Brain microvascular endothelial cell (primary cell): Measurements from ENCODE around the gene EPHB6.

Experiments
- DNase-seq: peaks from one replicate; pipeline ENCODE4 v3.0.0-alpha.2; 2020
- H3K27ac ChIP-seq: fragments of 250-450 bp; sonication (Bioruptor Pico); 2 replicates; pipeline ENCODE4 v1.5.1; 2020; ENCODE audit warnings: mild to moderate bottlenecking, moderate library complexity
- H3K27me3 ChIP-seq: fragments of 250-450 bp; sonication (Bioruptor Pico); replicated peaks from 2 replicates; pipeline ENCODE4 v1.5.1; 2020; ENCODE audit warnings: mild to moderate bottlenecking
- H3K36me3 ChIP-seq: fragments of 250-450 bp; sonication (Bioruptor Pico); replicated peaks from 2 replicates; pipeline ENCODE4 v1.5.1; 2020; ENCODE audit warnings: mild to moderate bottlenecking
- H3K4me3 ChIP-seq: 2 replicates; pipeline ENCODE4 v1.5.1; 2011; ENCODE audit warnings: low read depth, mild to moderate bottlenecking, control low read depth, low read length, moderate library complexity
- CTCF ChIP-seq: IDR thresholded peaks from 2 replicates; pipeline ENCODE4 v1.5.1; 2011; ENCODE audit warnings: low read depth, mild to moderate bottlenecking, moderate library complexity, low read length, control low read depth, inconsistent platforms; ENCODE audit errors: missing control alignments
- in situ Hi-C: cut with HindIII; loops from 2 replicates; pipeline ENCODE4 v1.10.0; 2017; ENCODE audit warnings: low sequenced_read_pairs, low pct_ligation_motif_present

EPHB6 gene

GRCh38 chr7:142851919-142852318 is 3.0 kb upstream of the EPHB6 start:
- Histone ChIP-seq H3K36me3 (no peaks in the 10 kb centered on the region), H3K27me3 (no peaks in the 10 kb centered on the region), H3K27ac (no peak overlapping the region), H3K4me3 (no peak overlapping the region)
- in situ Hi-C loops = no loop called here
- no peak for TF ChIP-seq CTCF
- DNase-seq = no peak

GRCh38 chr7:142853739-142854371 is 1.0 kb upstream of the EPHB6 start:
- H3K27me3 ChIP-seq = no peaks in the 10 kb centered on the region
- in situ Hi-C loops = no loop called here
- peak; percentile 88 for TF ChIP-seq CTCF
- DNase-seq = peak; percentile 57
- H3K4me3 ChIP-seq = peak overlapping the region; percentile 73
- no peak overlapping the region for H3K27ac ChIP-seq
- no peaks in the 10 kb centered on the region for H3K36me3 ChIP-seq

DNA sequence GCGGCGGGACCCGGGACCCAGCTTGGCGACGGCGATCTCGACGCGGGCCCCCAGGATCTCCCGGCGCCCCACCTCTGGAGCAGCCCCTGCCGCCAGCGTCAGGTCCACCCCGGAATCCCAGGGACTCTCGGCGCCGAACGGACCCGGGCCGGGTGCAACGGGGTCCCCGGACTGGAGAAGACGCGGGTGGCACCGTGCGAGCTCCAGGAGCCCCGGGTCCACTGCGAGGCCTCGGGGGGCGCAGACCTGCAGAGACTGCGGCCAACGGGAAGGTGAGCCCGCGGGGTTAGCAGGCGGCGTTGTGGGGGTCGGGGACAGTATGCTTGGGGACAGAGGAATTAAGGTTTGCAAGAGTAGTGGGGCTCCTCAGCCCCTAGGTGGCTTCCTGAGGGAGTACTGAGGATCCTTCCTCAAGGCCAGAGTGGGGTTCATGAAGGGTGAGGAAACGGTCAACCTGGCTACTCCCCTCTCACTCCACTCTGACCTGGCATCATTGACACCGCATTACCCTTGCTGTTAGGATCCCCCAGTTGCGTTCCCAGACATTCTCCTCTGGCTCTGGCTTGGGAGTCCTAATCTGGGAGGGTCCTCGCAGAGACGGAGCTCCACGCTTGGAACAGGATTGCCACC is 353 bp downstream of the EPHB6 start:
- TF ChIP-seq CTCF = peak; percentile 35
- peak overlapping the region; percentile 73 for H3K4me3 ChIP-seq
- no peak overlapping the region for H3K27ac ChIP-seq
- no peaks in the 10 kb centered on the region for H3K36me3 ChIP-seq
- H3K27me3 ChIP-seq = no peaks in the 10 kb centered on the region
- DNase-seq = no peak
- in situ Hi-C loops = no loop called here

DNA sequence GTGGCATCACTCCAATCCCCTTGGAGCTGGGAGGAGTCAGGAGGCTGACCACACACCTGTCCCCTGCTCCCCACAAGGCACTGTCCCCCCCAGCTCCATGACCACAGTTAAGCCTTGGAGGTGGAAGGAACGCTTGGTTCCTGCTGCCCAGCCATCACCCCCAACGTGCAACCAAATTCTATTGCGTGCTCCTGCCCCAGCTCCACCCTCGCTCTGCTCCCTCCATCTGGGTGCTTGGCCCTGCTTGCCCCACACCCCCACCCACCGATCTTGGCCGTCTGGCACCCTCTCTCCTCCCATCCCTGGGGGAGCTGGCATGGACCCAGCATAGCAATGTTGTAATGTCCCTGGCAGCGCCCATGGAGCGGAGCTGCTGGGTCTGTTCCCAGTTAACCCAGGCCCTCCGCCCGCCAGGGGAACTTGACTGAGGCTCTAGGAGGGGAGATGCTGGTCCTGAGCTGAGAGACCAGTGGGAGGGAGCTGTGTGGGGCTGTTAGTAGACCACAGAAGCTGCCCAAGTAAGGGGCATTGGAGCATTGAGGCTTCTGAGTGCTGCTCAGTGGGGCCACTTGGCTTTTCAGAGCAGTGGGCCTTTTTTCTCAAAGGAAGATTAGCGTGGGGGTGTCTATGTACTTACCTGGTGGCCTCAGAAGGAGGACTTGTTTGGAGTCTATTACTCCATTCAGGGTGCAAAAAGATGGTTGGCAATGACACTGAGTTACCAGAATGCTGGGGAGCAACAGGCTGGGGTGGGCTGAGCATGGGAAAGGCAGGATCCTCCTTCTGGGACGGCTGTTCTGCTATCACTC is 1.1 kb downstream of the EPHB6 start:
- Histone ChIP-seq H3K27me3 (no peaks in the 10 kb centered on the region), H3K36me3 (no peaks in the 10 kb centered on the region), H3K4me3 (peak overlapping the region; percentile 73), H3K27ac (no peak overlapping the region)
- no peak for TF ChIP-seq CTCF
- DNase-seq = no peak
- in situ Hi-C loops = no loop called here

DNA sequence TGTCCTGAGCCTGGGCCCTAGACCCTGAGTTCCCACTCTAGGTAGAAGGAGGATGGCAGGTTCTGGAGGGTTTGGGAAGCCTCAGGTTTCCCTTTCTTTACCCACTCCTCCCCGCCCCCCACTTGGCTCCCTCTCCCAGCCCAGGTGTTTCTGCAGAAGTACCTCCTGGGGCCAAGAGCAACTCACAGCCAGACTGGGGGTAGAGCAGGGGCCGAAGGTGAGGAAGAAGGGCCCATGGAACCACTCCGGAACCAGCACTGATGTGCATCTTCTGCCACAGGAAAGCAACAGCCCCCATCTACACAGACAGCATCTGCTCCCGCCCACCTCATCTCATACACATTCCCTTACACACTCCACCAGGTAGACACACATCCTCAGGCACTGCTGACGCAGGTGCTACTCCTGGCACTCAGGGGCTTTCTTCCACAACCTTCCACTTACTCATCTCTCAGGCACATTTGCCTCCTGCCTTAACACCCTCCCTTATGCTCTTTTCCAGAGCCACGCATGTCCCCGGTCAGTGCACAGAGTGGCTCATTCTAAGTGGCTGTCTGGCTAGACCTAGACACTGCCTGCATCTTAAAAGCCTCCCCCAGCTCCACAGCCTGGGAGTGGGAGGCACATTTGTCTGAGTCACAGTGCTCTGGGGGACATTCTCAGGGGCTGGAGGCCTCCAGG is 1.8 kb downstream of the EPHB6 start:
- Histone ChIP-seq H3K27ac (no peak overlapping the region), H3K4me3 (no peak overlapping the region), H3K36me3 (no peaks in the 10 kb centered on the region), H3K27me3 (no peaks in the 10 kb centered on the region)
- in situ Hi-C loops = no loop called here
- no peak for DNase-seq
- no peak for TF ChIP-seq CTCF
